ENCODE measurements around the gene CHAF1B. TPM values are rescaled to one million over a fixed set of nuclear protein-coding genes. Genes with fewer than 3 reads are reported as not detected.

CHAF1B gene
- total and polyA plus RNA-seq, 2 donors (not counting 3 experiments of a cell fraction or from before 2014, with no cell fraction given) = 7.0 to 13.0 TPM

GRCh38 chr21:36396325-36396724 lies 11.1 kb downstream of the CHAF1B start:
- TF ChIP-seq EZH2 (IDR thresholded peaks at IDR 0.05; ENCODE audit: borderline replicate concordance, low read depth, low read length, severe bottlenecking) (no peak), POLR2AphosphoS5 (IDR thresholded peaks at IDR 0.05; ENCODE audit: insufficient read depth, low read depth, low read length) (no peak), CTCF (IDR thresholded peaks at IDR 0.05; ENCODE audit: extremely low read depth in 1 of 2, insufficient read depth in 1 of 2, low read depth in 1 of 2, low read length in 2 of 2) (no peak), FOS (IDR thresholded peaks at IDR 0.05; ENCODE audit: borderline replicate concordance, insufficient read depth, low read length) (no peak), MYC (IDR thresholded peaks at IDR 0.05; ENCODE audit: low read depth, low read length) (no peak), JUN (IDR thresholded peaks at IDR 0.05; ENCODE audit: borderline replicate concordance, insufficient read depth, insufficient read length, low read depth) (no peak), MAX (IDR thresholded peaks at IDR 0.05; ENCODE audit: insufficient read depth, insufficient read length) (no peak), GATA2 (IDR thresholded peaks at IDR 0.05; ENCODE audit: insufficient read depth, insufficient read length, low read depth, low read length) (no peak), POLR2A (IDR thresholded peaks at IDR 0.05; ENCODE audit: low read depth, low read length) (no peak)
- Histone ChIP-seq H3K79me2 (ENCODE audit: control insufficient read depth, insufficient read depth, low read length) (no peaks in the 10 kb centered on the region), H3K9ac (replicated peaks; ENCODE audit: extremely low read depth, insufficient read depth, low read length) (no peak overlapping the region), H3K4me2 (ENCODE audit: insufficient read depth, low read length) (no peak overlapping the region), H3K27ac (ENCODE audit: insufficient read depth, low read depth, low read length) (no peak overlapping the region), H3K9me1 (replicated peaks; ENCODE audit: control insufficient read depth, extremely low read depth, insufficient read depth, low read length) (no peaks in the 10 kb centered on the region), H3K36me3 (ENCODE audit: control insufficient read depth in 2 of 2, extremely low read depth in 1 of 2, insufficient read depth in 2 of 2, low read length in 2 of 2) (peaks cover 0 to 3% of the 10 kb centered on the region in 2 experiments), H3K27me3 (ENCODE audit: control insufficient read depth in 2 of 2, insufficient read depth in 2 of 2, low read length in 2 of 2) (no peaks in the 10 kb centered on the region), H3K4me3 (replicated peaks in 1 of 3; ENCODE audit: insufficient read depth in 1 of 3, low read depth in 1 of 3, low read length in 3 of 3) (no peak overlapping the region), H3K4me1 (ENCODE audit: control insufficient read depth, extremely low read depth, insufficient read depth, low read length) (no peaks in the 10 kb centered on the region), H4K20me1 (replicated peaks; ENCODE audit: control insufficient read depth, extremely low read depth, insufficient read depth, low read length) (no peaks in the 10 kb centered on the region), H2AFZ (ENCODE audit: low read depth, low read length) (no peak overlapping the region), H3K9me3 (replicated peaks; ENCODE audit: control insufficient read depth, insufficient read depth, low read length) (no peaks in the 10 kb centered on the region)
- POLR2A ChIA-PET = no interaction called here
- no peak for DNase-seq (ENCODE audit: low read depth, low spot score)
- no peak for FAIRE-seq
- no TSS peak for BruUV-seq (replicated peaks)
- intact Hi-C loops (cut with micrococcal nuclease) (no loop called here), dilution Hi-C loops (cut with MboI; ENCODE audit: extremely low pct_ligation_motif_present, low sequenced_read_pairs) (no loop called here)
- CTCF ChIA-PET = interaction anchor here (0.9 to 1.4 kb wide), 3 partner anchors 8 to 26 kb away, joined by 3 to 4 read pairs (median 3); no protein-coding TSS in a partner anchor
